B cell (primary cell): ENCODE results near the gene TBC1D21. TPM values are rescaled to one million over a fixed set of nuclear protein-coding genes. Genes with fewer than 3 reads are reported as not detected.

ENCODE experiments used
- ATAC-seq: fragments of 200-7000 bp; cut with Tn5 transposase; one replicate; pipeline ENCODE4 v1.10.0; 2021; ENCODE audit warnings: low read depth, mild to moderate bottlenecking, moderate number of reproducible peaks, moderate library complexity
- CTCF ChIA-PET: fragments of 350-600 bp; sonication (Branson Sonifier 250); formaldehyde crosslinking; loops from one replicate; lab custom pipeline; 2021; ENCODE audit warnings: antibody characterized with exemption, inconsistent platforms; lab: Charles Lee
- POLR2A ChIA-PET: fragments of 350-600 bp; sonication (Branson Sonifier 250); formaldehyde crosslinking; loops from one replicate; lab custom pipeline; 2021; ENCODE audit warnings: antibody characterized with exemption; lab: Charles Lee
- DNase-seq: peaks from one replicate; pipeline ENCODE4 v3.0.0; 2013
- H2AFZ ChIP-seq: 2 replicates; pipeline ENCODE4 v1.6.1; 2012; ENCODE audit warnings: mild to moderate bottlenecking, low read depth, low read length; ENCODE audit not compliant: insufficient read depth, poor library complexity, severe bottlenecking
- H3K27ac ChIP-seq, 2 donors: 1 replicate in 1 of 2; 2 replicates in 1 of 2; pipeline ENCODE4 v1.5.1; 2012 to 2013; ENCODE audit warnings: low read length in 2 of 2, mild to moderate bottlenecking in 2 of 2, moderate library complexity in 1 of 2
- H3K27me3 ChIP-seq, 4 experiments: fragments of 200-600 bp in 1 of 4; sonication (generic) in 1 of 4; replicated peaks in 1 of 4; 1 replicate in 2 of 4; 2 replicates in 2 of 4; pipeline versions ENCODE4 v1.6.1 to v1.7.0; 2013 to 2016; ENCODE audit warnings: low read length in 3 of 4, mild to moderate bottlenecking in 2 of 4, mixed read lengths in 1 of 4, moderate library complexity in 1 of 4; ENCODE audit not compliant: insufficient read depth in 4 of 4, control insufficient read depth in 3 of 4; ENCODE audit errors: control extremely low read depth in 1 of 4
- H3K36me3 ChIP-seq, 2 experiments: replicated peaks in 1 of 2; 1 replicate in 1 of 2; 2 replicates in 1 of 2; pipeline versions ENCODE4 v1.6.1 to v1.7.1; 2013; ENCODE audit warnings: low read length in 1 of 2; ENCODE audit not compliant: insufficient read depth in 2 of 2, control insufficient read depth in 1 of 2; ENCODE audit errors: control extremely low read depth in 1 of 2, extremely low read depth in 1 of 2
- H3K4me1 ChIP-seq, 2 donors: fragments of 200-600 bp in 1 of 2; sonication (generic) in 1 of 2; 1 replicate in 1 of 2; 2 replicates in 1 of 2; pipeline versions ENCODE4 v1.5.1 to v1.6.1; 2013 to 2017; ENCODE audit warnings: low read length in 2 of 2; ENCODE audit not compliant: control insufficient read depth in 2 of 2, insufficient read depth in 2 of 2
- H3K4me2 ChIP-seq: replicated peaks from 2 replicates; pipeline ENCODE3; 2012; ENCODE audit warnings: mild to moderate bottlenecking, low read depth, low read length; ENCODE audit not compliant: poor library complexity, severe bottlenecking
- H3K4me3 ChIP-seq, 5 experiments: fragments of 200-600 bp in 1 of 5; sonication (generic) in 1 of 5; 1 replicate in 3 of 5; 2 replicates in 2 of 5; pipeline versions ENCODE4 v1.5.1 to v1.7.0; 2011 to 2016; ENCODE audit warnings: low read length in 4 of 5, mild to moderate bottlenecking in 4 of 5, low read depth in 2 of 5, control low read depth in 1 of 5, moderate library complexity in 1 of 5; ENCODE audit not compliant: insufficient read depth in 1 of 5; ENCODE audit errors: control extremely low read depth in 1 of 5, extremely low read depth in 1 of 5
- H3K79me2 ChIP-seq: fragments of 200-600 bp; sonication (generic); one replicate; pipeline ENCODE4 v1.6.0; 2016; ENCODE audit warnings: low read length; ENCODE audit not compliant: control insufficient read depth, insufficient read depth
- H3K9ac ChIP-seq: fragments of 200-600 bp; sonication (generic); 2 replicates; pipeline ENCODE4 v1.6.1; 2017; ENCODE audit warnings: mild to moderate bottlenecking, low read length, moderate library complexity
- H3K9me3 ChIP-seq, 3 donors: one replicate each; pipeline versions ENCODE4 v1.6.1 to v1.7.1; 2013; ENCODE audit warnings: low read length in 2 of 3; ENCODE audit not compliant: control insufficient read depth in 2 of 3, insufficient read depth in 1 of 3; ENCODE audit errors: control extremely low read depth in 1 of 3
- H4K20me1 ChIP-seq: 2 replicates; pipeline ENCODE4 v1.6.0; 2012; ENCODE audit warnings: mild to moderate bottlenecking, low read length; ENCODE audit not compliant: insufficient read depth, control insufficient read depth, poor library complexity, severe bottlenecking
- H3K27ac Mint-ChIP-seq: one replicate; pipeline ENCODE4 v1.8.0; 2021; ENCODE audit warnings: mixed read lengths
- H3K27me3 Mint-ChIP-seq: one replicate; pipeline ENCODE4 v1.8.0; 2021; ENCODE audit warnings: mixed read lengths
- H3K4me1 Mint-ChIP-seq: one replicate; pipeline ENCODE4 v1.8.0; 2021; ENCODE audit warnings: mixed read lengths
- H3K4me3 Mint-ChIP-seq: one replicate; pipeline ENCODE4 v1.8.0; 2021; ENCODE audit warnings: mixed read lengths
- H3K9me3 Mint-ChIP-seq: one replicate; pipeline ENCODE4 v1.8.0; 2022; ENCODE audit warnings: mixed read lengths; ENCODE audit not compliant: insufficient read depth
- CTCF ChIP-seq: fragments of 200-600 bp; IDR thresholded peaks from one replicate; pipeline ENCODE4 v1.8.0; 2022; ENCODE audit warnings: antibody characterized with exemption, mild to moderate bottlenecking
- EZH2 ChIP-seq: IDR thresholded peaks from 2 replicates; pipeline ENCODE4 v1.6.1; 2012; ENCODE audit warnings: borderline replicate concordance, low read depth, mild to moderate bottlenecking, moderate library complexity, low read length; ENCODE audit not compliant: insufficient read depth, poor library complexity, severe bottlenecking
- WGBS: methylation state at CpG from one replicate; pipeline ENCODE4 v1.1.5; 2013; ENCODE audit warnings: missing lambda C conversion rate; ENCODE audit not compliant: insufficient coverage; 5-methylcytosine and 5-hydroxymethylcytosine counted together
- intact Hi-C: fragments of 100-400 bp; cut with micrococcal nuclease; formaldehyde crosslinking; loops from one replicate; pipeline ENCODE4 v1.10.0; 2022
- polyA plus RNA-seq: library from polyadenylated mRNA; depleted of rRNA; stranded (reverse); fragments of >200 nt; gene quantifications from 2 replicates; pipeline ENCODE4 v1.2.3, GENCODE V29; 2012
- total RNA-seq, 2 donors: library from RNA; stranded (reverse); fragments of 120-200 nt in 1 of 2; gene quantifications; 1 replicate in 1 of 2; 2 replicates in 1 of 2; pipeline versions ENCODE4 v1.2.3 to v1.2.4, GENCODE V29; 2013 to 2022

Gene TBC1D21
- total and polyA plus RNA-seq, 2 donors (not counting 1 experiment from before 2014, with no cell fraction given): not detected

- no peak overlapping the region for H3K4me2 ChIP-seq
- TF ChIP-seq CTCF (no peak), EZH2 (no peak)
- ATAC-seq (no peak), DNase-seq (no peak)
- no peak overlapping the region for H3K9ac ChIP-seq
- no peaks in the 10 kb centered on the region for H3K9me3 ChIP-seq
- Mint-ChIP-seq H3K4me3 (no peak overlapping the region), H3K27me3 (peaks cover 28% of the 10 kb centered on the region), H3K27ac (no peak overlapping the region), H3K4me1 (no peaks in the 10 kb centered on the region), H3K9me3 (no peaks in the 10 kb centered on the region)
- no peak overlapping the region for H3K27ac ChIP-seq
- H3K79me2 ChIP-seq: no peaks in the 10 kb centered on the region
- peaks cover 0 to 4% (median 0%) of the 10 kb centered on the region in 4 experiments for H3K27me3 ChIP-seq
- intact Hi-C loops: no loop called here
- CTCF ChIA-PET: no interaction called here
- H3K36me3 ChIP-seq: no peaks in the 10 kb centered on the region
- no peak overlapping the region for H2AFZ ChIP-seq
- POLR2A ChIA-PET: no interaction called here
- no peaks in the 10 kb centered on the region for H3K4me1 ChIP-seq
- no peak overlapping the region for H3K4me3 ChIP-seq
- 43% methylated on average over 1 of the region's 3 CpGs for WGBS
- H4K20me1 ChIP-seq: no peaks in the 10 kb centered on the region
These were observed 6.1 kb downstream of the TBC1D21 start for GRCh38 chr15:73879426-73879825.

DNA sequence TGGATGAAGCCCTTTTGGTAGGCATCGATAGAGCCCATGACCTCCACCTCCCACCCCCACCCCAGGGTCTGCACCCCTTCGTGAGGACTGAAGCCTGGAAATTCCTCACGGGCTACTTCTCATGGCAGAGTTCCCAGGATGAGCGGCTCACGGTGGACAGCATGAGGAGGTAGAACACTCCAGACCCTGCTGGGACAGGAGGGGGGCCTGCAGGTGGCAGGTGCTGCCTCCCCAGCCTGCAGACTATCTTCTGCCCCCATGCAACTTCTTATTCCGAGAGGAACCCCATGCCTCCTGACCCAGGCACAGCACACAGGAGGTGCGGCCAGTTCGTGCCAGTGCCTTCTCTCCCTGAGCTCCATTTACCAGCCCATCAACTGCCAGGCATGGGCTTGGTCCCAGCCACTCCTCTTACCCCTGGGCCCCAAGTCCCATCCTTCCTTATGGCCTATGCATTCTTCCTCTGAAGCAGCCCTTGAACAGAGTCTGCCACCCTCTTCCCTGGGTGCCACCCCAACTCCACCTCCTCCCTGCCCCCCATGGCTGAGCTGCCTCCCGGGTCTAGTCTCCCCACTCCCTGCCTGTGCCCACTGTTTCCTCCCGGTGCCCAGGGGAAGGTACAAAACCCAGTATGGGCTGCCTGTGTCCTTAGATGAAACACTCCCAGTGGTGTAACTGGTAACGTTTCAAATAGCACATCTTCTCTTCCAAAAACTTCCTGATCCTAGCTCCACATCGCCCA, 8.4 kb downstream of the TBC1D21 start:
- no peaks in the 10 kb centered on the region for H3K79me2 ChIP-seq
- no peak for TF ChIP-seq EZH2
- no peak for TF ChIP-seq CTCF
- H3K9ac ChIP-seq: no peak overlapping the region
- ATAC-seq (no peak), DNase-seq (no peak)
- WGBS: 78% methylated on average over 11 of the region's 12 CpGs
- H3K4me2 ChIP-seq: no peak overlapping the region
- H4K20me1 ChIP-seq: no peaks in the 10 kb centered on the region
- no peak overlapping the region for H3K27ac ChIP-seq
- ChIA-PET CTCF (no interaction called here), POLR2A (no interaction called here)
- Mint-ChIP-seq H3K9me3 (no peaks in the 10 kb centered on the region), H3K27me3 (peaks cover 17% of the 10 kb centered on the region), H3K4me1 (no peaks in the 10 kb centered on the region), H3K27ac (no peak overlapping the region), H3K4me3 (no peak overlapping the region)
- H3K36me3 ChIP-seq: no peaks in the 10 kb centered on the region
- H3K4me1 ChIP-seq: no peaks in the 10 kb centered on the region
- intact Hi-C loops: no loop called here
- no peak overlapping the region for H3K4me3 ChIP-seq
- H2AFZ ChIP-seq: no peak overlapping the region
- no peaks in the 10 kb centered on the region for H3K9me3 ChIP-seq
- H3K27me3 ChIP-seq: peaks cover 0 to 3% (median 0%) of the 10 kb centered on the region in 4 experiments
